HG02870 (cell line): ENCODE results near the gene RUSC2.
"Not testable (repeated sequence)": the region's sequence is repeated elsewhere in the genome, so short reads cannot be mapped to it uniquely, and the experiment has no call there.

ENCODE experiments used
- ATAC-seq: cut with Tn5 transposase; IDR thresholded peaks from one replicate; pipeline ENCODE4 v1.9.1; 2021; ENCODE audit warnings: mild to moderate bottlenecking, moderate library complexity; ENCODE audit not compliant: unreplicated experiment

The RUSC2 gene, protein sequence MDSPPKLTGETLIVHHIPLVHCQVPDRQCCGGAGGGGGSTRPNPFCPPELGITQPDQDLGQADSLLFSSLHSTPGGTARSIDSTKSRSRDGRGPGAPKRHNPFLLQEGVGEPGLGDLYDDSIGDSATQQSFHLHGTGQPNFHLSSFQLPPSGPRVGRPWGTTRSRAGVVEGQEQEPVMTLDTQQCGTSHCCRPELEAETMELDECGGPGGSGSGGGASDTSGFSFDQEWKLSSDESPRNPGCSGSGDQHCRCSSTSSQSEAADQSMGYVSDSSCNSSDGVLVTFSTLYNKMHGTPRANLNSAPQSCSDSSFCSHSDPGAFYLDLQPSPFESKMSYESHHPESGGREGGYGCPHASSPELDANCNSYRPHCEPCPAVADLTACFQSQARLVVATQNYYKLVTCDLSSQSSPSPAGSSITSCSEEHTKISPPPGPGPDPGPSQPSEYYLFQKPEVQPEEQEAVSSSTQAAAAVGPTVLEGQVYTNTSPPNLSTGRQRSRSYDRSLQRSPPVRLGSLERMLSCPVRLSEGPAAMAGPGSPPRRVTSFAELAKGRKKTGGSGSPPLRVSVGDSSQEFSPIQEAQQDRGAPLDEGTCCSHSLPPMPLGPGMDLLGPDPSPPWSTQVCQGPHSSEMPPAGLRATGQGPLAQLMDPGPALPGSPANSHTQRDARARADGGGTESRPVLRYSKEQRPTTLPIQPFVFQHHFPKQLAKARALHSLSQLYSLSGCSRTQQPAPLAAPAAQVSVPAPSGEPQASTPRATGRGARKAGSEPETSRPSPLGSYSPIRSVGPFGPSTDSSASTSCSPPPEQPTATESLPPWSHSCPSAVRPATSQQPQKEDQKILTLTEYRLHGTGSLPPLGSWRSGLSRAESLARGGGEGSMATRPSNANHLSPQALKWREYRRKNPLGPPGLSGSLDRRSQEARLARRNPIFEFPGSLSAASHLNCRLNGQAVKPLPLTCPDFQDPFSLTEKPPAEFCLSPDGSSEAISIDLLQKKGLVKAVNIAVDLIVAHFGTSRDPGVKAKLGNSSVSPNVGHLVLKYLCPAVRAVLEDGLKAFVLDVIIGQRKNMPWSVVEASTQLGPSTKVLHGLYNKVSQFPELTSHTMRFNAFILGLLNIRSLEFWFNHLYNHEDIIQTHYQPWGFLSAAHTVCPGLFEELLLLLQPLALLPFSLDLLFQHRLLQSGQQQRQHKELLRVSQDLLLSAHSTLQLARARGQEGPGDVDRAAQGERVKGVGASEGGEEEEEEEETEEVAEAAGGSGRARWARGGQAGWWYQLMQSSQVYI (N-terminal part only)

GRCh38 chr9:35489313-35490154, at the start of gene RUSC2:
RUSC2 (plus strand) TSS chr9:35490111; CDS start chr9:35546522, 56,411 bp downstream.
- ATAC-seq: no peak

DNA sequence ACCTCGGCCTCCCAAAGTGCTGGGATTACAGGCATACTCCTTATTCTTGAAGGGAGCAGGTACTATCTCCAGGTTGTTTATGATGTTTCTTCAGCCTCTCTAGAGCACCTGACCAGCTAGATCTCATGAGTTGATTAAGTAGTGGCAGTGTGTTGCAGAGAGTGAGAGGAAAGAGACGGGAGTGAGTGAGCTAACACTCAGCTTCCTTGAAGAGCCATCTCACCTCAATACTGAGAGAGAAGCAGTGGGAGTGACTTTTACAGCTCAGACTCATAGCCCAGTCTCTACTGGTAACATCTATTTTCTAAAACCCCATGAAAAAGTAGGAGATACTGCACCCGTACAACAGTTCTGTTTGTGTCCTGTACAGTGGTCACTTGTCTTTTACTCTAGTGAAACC, 43.9 kb upstream of the RUSC2 start:
- ATAC-seq: no peak

DNA sequence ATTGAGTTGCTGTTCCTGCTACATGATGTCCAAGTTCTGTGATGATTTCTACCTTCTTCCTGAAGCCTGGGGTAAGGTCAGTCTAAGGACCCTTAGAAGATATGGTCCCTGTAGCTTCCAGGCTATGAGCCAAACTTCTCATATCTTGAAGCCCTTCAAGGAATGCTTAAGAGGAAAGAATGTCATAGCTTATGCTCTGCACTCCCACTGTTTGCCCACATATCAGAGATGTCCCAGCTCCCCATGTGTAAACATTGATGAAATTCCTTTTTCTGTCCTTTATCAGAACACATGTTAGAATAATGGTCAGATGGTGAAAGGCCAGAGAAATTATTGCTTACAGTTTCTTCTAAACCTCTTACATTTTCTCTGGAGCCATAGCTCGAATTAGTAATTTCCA, 41.4 kb upstream of the RUSC2 start:
- ATAC-seq: no peak

GRCh38 chr9:35452481-35452880, 37.4 kb upstream of the RUSC2 start:
- ATAC-seq: no peak

- ATAC-seq: no peak
Measured at GRCh38 chr9:35453786-35454185, 36.1 kb upstream of the RUSC2 start.

DNA sequence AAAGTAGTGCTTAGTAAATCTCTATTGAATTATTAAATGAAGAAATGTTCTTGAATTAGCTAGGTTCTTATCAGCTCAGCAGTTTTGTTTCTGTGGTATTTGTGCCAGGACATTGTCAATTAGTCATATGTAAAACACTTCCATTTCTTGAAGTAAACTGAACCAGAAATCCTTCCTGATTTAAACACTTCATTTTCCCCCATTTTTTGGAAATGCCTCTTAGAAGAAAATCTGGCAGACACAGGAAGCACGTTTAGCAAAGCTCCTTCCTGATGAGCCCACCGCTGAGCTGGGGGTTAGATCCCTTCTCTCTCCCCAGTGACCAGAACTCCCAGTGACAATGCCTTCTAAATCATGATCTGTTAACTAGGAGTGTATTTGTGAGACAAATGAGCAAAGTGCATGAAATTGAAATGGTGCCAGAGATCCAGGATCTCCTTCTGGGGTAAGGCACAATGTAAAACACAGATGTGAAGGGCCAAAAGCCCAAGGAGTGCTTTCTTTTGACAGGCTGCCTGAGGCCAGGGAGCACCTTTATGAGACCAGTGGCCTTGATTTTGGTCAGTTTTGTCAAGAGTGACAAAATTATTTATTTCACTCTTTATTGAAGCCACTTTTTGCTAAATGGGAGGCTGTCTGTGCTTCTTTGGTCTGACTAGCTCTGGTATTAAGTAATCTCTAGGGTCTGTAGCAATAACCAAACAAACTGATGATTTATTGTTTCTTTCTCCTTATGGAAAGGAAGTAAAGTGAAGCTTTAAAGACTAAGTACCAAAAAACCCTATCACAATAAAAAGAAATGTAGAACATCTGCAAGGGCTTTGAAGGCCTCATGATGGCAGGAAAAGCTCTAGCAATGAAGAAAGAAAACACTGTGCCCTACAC, 25.5 kb upstream of the RUSC2 start:
- ATAC-seq: no peak

- no peak for ATAC-seq
Measured at GRCh38 chr9:35470340-35470739, 19.6 kb upstream of the RUSC2 start.

DNA sequence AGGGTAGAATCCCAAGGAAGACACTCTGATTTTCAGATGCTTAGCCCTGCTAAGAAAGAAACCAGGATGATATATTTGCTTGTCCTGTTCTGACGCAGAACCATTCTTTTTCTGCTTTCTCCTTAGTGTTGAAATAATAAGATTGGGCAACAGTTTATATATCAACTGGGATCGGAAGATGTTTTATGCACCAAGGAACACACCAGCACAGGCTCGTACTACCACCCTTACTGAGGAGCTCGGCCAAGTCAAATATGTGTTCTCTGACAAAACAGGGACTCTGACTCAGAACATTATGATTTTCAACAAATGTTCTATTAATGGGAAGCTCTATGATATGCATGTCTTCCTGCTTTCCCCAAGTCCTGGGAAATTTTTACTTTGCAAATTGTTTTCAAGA, 19.0 kb upstream of the RUSC2 start:
- ATAC-seq: no peak

- ATAC-seq: no peak
Measured at GRCh38 chr9:35476596-35476995, 13.3 kb upstream of the RUSC2 start.

- not testable (repeated sequence) for ATAC-seq
Measured at GRCh38 chr9:35477211-35477855, 12.6 kb upstream of the RUSC2 start.

DNA sequence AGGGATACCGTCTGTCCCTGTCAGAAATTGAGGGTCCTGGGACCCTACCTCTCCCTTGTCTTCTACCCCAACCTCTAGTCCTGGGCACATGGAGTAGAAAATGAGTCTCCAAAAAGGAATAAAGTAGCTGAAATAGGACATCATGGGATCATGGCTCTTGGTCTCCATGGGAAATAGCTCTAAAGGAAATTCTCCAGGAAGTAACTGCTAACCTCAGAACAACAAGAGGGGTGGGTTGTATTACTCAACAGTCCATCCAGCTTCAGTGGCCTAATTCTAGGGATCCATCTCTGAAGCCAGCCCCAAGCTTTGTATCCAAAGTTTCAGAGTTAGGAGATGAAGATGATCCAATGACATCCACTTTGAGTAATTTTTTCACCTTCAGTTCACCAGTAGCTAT, 11.0 kb upstream of the RUSC2 start:
- ATAC-seq: no peak

- no peak for ATAC-seq
Measured at GRCh38 chr9:35481347-35481975, 8.4 kb upstream of the RUSC2 start.

GRCh38 chr9:35482071-35482470, 7.8 kb upstream of the RUSC2 start:
- no peak for ATAC-seq

- no peak for ATAC-seq
Measured at GRCh38 chr9:35484406-35484805, 5.5 kb upstream of the RUSC2 start.

DNA sequence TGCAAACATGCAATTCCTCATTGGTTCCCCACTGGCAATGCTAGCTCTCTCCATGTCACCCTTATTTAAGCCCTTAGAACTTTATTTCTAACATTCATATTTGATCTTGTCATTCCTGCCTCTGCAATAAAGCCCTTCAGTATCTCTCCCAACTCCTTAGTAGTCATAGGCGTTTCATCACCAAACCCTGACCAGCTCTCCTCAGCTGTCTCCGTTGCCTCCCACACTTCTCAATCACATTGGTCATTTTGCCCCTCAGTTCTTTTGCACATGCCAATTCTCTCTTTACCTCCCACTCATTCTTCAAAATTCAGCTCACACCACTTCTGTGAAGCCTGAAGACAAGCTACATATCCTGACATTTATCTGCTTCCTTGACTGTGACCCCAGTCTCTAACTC, 2.8 kb upstream of the RUSC2 start:
- ATAC-seq: no peak

DNA sequence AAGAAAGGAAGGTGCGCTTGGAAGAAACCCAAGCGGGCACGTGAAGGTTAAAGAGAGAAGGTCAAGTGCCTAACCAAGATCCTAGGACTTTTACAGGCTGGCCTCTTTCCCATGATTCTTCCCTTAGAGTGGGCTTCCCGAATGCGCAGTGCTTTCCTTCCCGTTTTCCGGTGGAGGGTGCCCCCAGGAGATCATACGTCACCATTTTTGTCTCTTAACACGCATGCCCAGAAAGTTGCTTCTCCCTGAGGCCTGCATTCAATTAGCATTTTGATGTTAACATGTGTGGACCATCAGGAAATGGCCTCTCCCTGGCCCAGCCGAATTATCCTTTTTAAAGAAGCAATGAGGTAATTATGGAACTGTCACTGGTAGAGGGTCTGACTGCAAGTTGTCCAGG, 1.9 kb upstream of the RUSC2 start:
- ATAC-seq: no peak

- ATAC-seq: no peak
Measured at GRCh38 chr9:35488566-35489312, 1.2 kb upstream of the RUSC2 start.
